ENCODE measurements around the gene APOA4. TPM values are rescaled to one million over a fixed set of nuclear protein-coding genes. Genes with fewer than 3 reads are reported as not detected.
"Not testable (repeated sequence)": the region's sequence is repeated elsewhere in the genome, so short reads cannot be mapped to it uniquely, and the experiment has no call there.

The APOA4 gene
- total RNA-seq, 1 experiment from 2014 or later = not detected

DNA sequence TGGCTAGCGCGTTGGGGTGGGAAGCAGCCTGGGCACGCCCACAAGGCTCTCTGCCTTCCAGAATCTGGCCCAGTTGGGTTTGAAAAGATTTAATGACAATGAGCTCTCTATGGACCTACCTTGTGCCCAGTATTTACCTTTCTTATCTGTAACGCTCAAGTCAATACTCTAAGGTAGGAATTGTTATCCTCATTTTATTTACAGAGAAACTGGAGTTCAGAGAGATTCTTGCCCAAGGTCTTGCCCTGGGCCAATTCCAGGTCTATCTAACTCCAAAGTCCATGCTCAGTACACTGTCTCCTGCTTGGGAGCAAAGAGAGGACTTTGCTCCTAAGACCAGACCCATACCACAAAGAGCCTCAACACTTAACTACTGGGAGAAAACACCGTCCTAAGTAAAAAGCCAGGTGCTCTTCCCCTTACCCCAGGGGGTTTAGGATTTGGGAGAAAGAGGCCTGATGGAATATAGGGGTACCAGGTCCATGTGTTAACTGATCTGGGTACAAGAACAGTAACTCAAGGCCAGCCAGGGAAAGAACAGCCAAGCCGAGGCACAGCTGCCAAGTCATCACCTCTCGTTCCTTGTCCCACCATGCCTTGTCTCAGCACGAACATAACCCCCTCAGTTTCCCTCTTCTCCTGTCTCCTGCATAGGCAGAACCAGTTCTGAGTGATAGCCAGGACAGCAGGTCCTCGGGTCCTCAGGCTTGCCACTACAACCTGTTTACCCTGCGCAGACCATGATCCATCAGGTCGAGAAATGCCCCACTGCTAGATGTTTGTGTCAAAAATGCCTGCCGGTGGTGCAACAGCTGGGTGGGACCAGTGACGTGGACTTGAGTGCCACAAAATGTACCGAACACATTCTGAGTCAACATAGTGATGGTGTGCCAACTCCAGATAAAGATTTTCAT is 14.6 kb downstream of the APOA4 start:
- no peaks in the 10 kb centered on the region for H4K20me1 ChIP-seq (ENCODE audit: insufficient read depth, low read depth, low read length)
- H3K79me2 ChIP-seq (ENCODE audit: low read length) = no peaks in the 10 kb centered on the region
- no peak overlapping the region for H3K9ac ChIP-seq (ENCODE audit: low read length)
- no peaks in the 10 kb centered on the region for H3K36me3 ChIP-seq (ENCODE audit: insufficient read depth, low read length)
- H2AFZ ChIP-seq (ENCODE audit: low read length) = no peak overlapping the region
- H3K4me3 ChIP-seq (ENCODE audit: low read length) = no peak overlapping the region
- no peaks in the 10 kb centered on the region for H3K9me2 ChIP-seq (replicated peaks; ENCODE audit: insufficient read depth, low read length)
- no peaks in the 10 kb centered on the region for H3K4me1 ChIP-seq (ENCODE audit: low read length)
- H3K27me3 ChIP-seq (ENCODE audit: low read length) = no peaks in the 10 kb centered on the region
- no peak for DNase-seq
- no peak overlapping the region for H3K27ac ChIP-seq (ENCODE audit: low read length)
- H3K9me3 ChIP-seq (ENCODE audit: low read length) = no peaks in the 10 kb centered on the region
- no peak overlapping the region for H3K4me2 ChIP-seq (ENCODE audit: low read depth, low read length, poor library complexity, severe bottlenecking)

DNA sequence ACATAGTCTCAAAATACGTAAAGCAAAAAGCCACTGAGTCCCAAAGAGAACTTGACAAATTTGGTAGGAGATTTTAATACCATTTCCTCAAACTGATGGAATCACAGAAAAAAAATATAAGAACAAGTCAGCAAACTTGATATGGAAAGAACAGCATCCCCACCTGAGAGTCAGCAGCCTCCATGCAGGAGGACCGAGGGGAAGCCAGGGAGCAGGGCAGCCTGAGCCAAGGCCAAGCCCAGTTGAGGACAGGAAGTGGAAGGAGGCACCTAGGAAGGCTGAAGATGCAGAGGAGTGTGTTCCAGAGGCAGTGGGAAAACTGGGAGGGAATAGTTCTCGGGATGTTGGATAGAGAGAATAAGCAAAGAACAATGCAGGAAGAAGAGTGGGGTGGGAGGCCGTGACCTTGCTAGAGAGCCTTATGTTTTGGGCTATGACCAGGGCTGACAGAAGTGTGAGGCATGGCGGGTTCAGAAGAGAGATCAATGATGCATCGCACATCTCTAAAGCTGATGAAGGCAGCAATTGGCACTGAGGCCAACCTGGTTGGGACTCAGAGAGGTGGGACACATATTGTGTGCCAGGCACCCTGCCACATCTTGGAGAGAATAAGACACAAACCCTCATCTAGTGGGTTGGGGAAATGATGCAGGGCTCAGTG is 15.4 kb downstream of the APOA4 start:
- DNase-seq = no peak
- H3K9me2 ChIP-seq (replicated peaks; ENCODE audit: insufficient read depth, low read length) = no peaks in the 10 kb centered on the region
- no peaks in the 10 kb centered on the region for H3K4me1 ChIP-seq (ENCODE audit: low read length)
- H3K4me2 ChIP-seq (ENCODE audit: low read depth, low read length, poor library complexity, severe bottlenecking) = no peak overlapping the region
- no peak overlapping the region for H3K27ac ChIP-seq (ENCODE audit: low read length)
- H3K27me3 ChIP-seq (ENCODE audit: low read length) = no peaks in the 10 kb centered on the region
- H3K4me3 ChIP-seq (ENCODE audit: low read length) = no peak overlapping the region
- H3K9me3 ChIP-seq (ENCODE audit: low read length) = no peaks in the 10 kb centered on the region
- no peak overlapping the region for H2AFZ ChIP-seq (ENCODE audit: low read length)
- H3K36me3 ChIP-seq (ENCODE audit: insufficient read depth, low read length) = no peaks in the 10 kb centered on the region
- H4K20me1 ChIP-seq (ENCODE audit: insufficient read depth, low read depth, low read length) = no peaks in the 10 kb centered on the region
- H3K79me2 ChIP-seq (ENCODE audit: low read length) = no peaks in the 10 kb centered on the region
- H3K9ac ChIP-seq (ENCODE audit: low read length) = no peak overlapping the region

DNA sequence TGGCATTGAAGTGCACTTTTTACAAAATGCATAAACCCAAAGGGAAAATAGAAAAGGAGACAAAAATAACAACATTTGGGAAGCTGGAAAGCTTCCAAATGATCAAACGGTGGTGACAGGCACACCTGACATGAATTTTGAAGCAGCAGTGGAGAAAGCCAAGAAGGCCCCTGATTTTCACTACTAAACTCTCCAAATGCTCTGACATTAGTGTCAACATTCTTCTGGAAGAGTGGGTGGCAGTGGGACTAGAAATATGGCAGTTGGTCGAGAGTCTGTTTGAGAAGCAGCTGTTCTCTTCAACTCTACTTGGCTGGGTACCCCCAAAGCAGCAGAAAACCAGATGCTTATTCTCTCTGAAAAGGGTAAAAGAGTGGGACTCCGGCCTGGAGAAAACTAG is 19.1 kb downstream of the APOA4 start:
- H3K27me3 ChIP-seq (ENCODE audit: low read length) = no peaks in the 10 kb centered on the region
- H3K9me3 ChIP-seq (ENCODE audit: low read length) = no peaks in the 10 kb centered on the region
- H3K4me2 ChIP-seq (ENCODE audit: low read depth, low read length, poor library complexity, severe bottlenecking) = no peak overlapping the region
- no peak overlapping the region for H3K4me3 ChIP-seq (ENCODE audit: low read length)
- H3K9me2 ChIP-seq (replicated peaks; ENCODE audit: insufficient read depth, low read length) = no peaks in the 10 kb centered on the region
- no peaks in the 10 kb centered on the region for H3K4me1 ChIP-seq (ENCODE audit: low read length)
- no peaks in the 10 kb centered on the region for H4K20me1 ChIP-seq (ENCODE audit: insufficient read depth, low read depth, low read length)
- H2AFZ ChIP-seq (ENCODE audit: low read length) = no peak overlapping the region
- no peak overlapping the region for H3K9ac ChIP-seq (ENCODE audit: low read length)
- H3K27ac ChIP-seq (ENCODE audit: low read length) = no peak overlapping the region
- no peak for DNase-seq
- H3K36me3 ChIP-seq (ENCODE audit: insufficient read depth, low read length) = no peaks in the 10 kb centered on the region
- no peaks in the 10 kb centered on the region for H3K79me2 ChIP-seq (ENCODE audit: low read length)

DNA sequence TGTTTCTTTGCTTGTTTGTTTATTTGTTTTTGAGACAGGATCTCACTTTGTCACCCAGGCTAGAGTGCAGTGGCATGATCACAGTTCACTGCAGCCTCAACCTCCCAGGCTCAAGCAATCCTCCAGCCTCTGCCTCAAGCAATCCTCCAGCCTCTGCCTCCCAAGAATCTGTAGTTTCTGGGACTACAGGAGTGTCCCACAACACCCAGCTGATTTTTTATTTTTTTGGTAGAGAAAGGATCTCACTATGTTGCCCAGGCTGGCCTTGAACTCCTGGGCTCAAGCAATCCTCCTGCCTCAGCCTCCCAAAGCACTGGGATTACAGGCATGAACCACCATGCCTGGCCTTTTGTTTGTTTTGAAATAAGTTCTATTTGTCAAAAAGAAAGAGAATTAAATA is 21.4 kb downstream of the APOA4 start:
- not testable (repeated sequence) for H3K36me3 ChIP-seq (ENCODE audit: insufficient read depth, low read length); H3K9me2 ChIP-seq (replicated peaks; ENCODE audit: insufficient read depth, low read length); H3K9ac ChIP-seq (ENCODE audit: low read length); H3K4me1 ChIP-seq (ENCODE audit: low read length); H3K9me3 ChIP-seq (ENCODE audit: low read length); H3K27me3 ChIP-seq (ENCODE audit: low read length); H2AFZ ChIP-seq (ENCODE audit: low read length); H3K79me2 ChIP-seq (ENCODE audit: low read length); DNase-seq; H3K4me3 ChIP-seq (ENCODE audit: low read length); H3K4me2 ChIP-seq (ENCODE audit: low read depth, low read length, poor library complexity, severe bottlenecking); H3K27ac ChIP-seq (ENCODE audit: low read length); H4K20me1 ChIP-seq (ENCODE audit: insufficient read depth, low read depth, low read length)

DNA sequence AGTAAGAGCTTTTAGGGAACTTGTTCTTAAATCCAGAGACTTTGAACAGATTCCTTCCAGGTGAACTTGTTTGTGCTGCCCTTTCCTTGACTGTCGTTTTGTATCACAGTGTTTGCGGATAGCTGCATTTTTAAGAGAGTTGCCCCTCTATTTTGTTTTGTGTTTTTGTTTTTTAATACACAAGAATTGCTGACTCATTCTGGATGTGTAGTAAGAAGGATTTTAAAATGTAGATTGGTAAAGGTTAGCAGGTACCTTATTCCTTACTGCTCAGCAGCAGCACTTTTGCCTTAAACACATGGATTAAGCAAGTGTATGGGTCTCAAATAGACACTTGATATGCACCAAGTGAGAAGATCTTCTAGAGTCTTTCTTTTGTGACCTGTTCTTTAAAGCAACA is 22.5 kb downstream of the APOA4 start:
- Histone ChIP-seq H3K79me2 (ENCODE audit: low read length) (no peaks in the 10 kb centered on the region), H3K9me2 (replicated peaks; ENCODE audit: insufficient read depth, low read length) (no peaks in the 10 kb centered on the region), H3K36me3 (ENCODE audit: insufficient read depth, low read length) (no peaks in the 10 kb centered on the region), H3K27me3 (ENCODE audit: low read length) (no peaks in the 10 kb centered on the region), H3K9me3 (ENCODE audit: low read length) (no peaks in the 10 kb centered on the region), H2AFZ (ENCODE audit: low read length) (no peak overlapping the region), H3K4me2 (ENCODE audit: low read depth, low read length, poor library complexity, severe bottlenecking) (no peak overlapping the region), H4K20me1 (ENCODE audit: insufficient read depth, low read depth, low read length) (no peaks in the 10 kb centered on the region), H3K27ac (ENCODE audit: low read length) (no peak overlapping the region), H3K4me3 (ENCODE audit: low read length) (no peak overlapping the region), H3K4me1 (ENCODE audit: low read length) (no peaks in the 10 kb centered on the region), H3K9ac (ENCODE audit: low read length) (no peak overlapping the region)
- no peak for DNase-seq

DNA sequence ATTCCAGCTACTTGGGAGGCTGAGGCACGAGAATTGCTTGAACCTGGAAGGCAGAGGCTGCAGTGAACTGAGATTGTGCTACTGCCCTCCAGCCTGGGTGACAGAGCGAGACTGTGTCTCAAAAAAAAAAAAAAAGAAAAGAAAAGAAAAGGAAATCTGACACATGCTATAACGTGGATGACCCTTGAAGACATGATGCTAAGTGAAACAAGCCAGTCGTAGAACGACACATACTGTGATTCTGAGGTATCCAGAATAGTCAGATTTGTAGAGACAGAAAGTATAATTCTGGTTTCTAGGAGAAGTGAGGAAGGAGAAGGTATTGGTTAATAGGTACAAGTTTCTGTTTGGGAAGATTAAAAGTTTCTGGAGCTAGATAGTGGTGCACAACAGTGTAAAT is 24.7 kb downstream of the APOA4 start:
- no peaks in the 10 kb centered on the region for H3K36me3 ChIP-seq (ENCODE audit: insufficient read depth, low read length)
- no peak overlapping the region for H3K27ac ChIP-seq (ENCODE audit: low read length)
- H3K4me2 ChIP-seq (ENCODE audit: low read depth, low read length, poor library complexity, severe bottlenecking) = no peak overlapping the region
- no peak for DNase-seq
- no peaks in the 10 kb centered on the region for H3K9me2 ChIP-seq (replicated peaks; ENCODE audit: insufficient read depth, low read length)
- H3K9me3 ChIP-seq (ENCODE audit: low read length) = no peaks in the 10 kb centered on the region
- no peaks in the 10 kb centered on the region for H3K79me2 ChIP-seq (ENCODE audit: low read length)
- no peaks in the 10 kb centered on the region for H4K20me1 ChIP-seq (ENCODE audit: insufficient read depth, low read depth, low read length)
- no peaks in the 10 kb centered on the region for H3K4me1 ChIP-seq (ENCODE audit: low read length)
- no peaks in the 10 kb centered on the region for H3K27me3 ChIP-seq (ENCODE audit: low read length)
- no peak overlapping the region for H2AFZ ChIP-seq (ENCODE audit: low read length)
- no peak overlapping the region for H3K9ac ChIP-seq (ENCODE audit: low read length)
- H3K4me3 ChIP-seq (ENCODE audit: low read length) = no peak overlapping the region

DNA sequence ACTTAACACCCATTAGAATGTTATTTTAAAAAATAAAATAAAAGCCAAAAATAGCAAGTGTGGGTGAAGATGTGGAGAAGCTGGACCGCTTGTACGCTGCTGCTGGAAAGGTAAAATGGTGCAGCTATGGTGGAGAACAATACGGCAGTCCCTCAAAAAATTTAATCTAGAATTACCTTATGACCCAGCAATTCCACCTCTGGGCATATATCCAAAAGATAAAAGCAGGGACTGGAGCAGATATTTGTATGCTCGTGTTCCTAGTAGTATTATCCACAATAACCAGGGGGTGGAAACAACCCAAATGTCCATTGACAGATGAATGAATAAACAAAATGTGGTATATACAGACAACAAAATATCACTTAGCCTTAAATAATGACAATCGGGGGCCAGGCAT is 25.3 kb downstream of the APOA4 start:
- Histone ChIP-seq H3K27ac (ENCODE audit: low read length) (no peak overlapping the region), H3K4me1 (ENCODE audit: low read length) (no peaks in the 10 kb centered on the region), H3K36me3 (ENCODE audit: insufficient read depth, low read length) (no peaks in the 10 kb centered on the region), H3K9me2 (replicated peaks; ENCODE audit: insufficient read depth, low read length) (no peaks in the 10 kb centered on the region), H3K27me3 (ENCODE audit: low read length) (no peaks in the 10 kb centered on the region), H3K79me2 (ENCODE audit: low read length) (no peaks in the 10 kb centered on the region), H4K20me1 (ENCODE audit: insufficient read depth, low read depth, low read length) (no peaks in the 10 kb centered on the region), H2AFZ (ENCODE audit: low read length) (no peak overlapping the region), H3K9me3 (ENCODE audit: low read length) (no peaks in the 10 kb centered on the region), H3K9ac (ENCODE audit: low read length) (no peak overlapping the region), H3K4me2 (ENCODE audit: low read depth, low read length, poor library complexity, severe bottlenecking) (no peak overlapping the region), H3K4me3 (ENCODE audit: low read length) (no peak overlapping the region)
- no peak for DNase-seq

DNA sequence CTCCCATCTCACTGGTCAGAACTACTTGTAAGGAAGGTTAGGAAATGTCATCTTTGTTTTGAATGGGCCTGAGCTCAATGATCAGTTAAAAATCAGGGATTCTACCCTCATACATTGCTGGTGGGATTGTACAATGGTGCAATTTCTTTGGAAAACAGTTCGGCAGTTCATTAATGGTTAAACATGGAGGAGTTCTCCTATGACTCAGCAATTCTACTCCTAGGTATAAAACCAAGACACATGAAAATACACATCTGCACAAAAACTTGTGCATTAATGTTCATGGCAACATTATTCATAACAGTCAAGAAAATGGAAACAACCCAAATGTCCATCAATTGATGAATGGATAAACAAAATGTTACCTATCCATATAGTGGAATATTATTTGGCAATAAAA is 26.6 kb downstream of the APOA4 start:
- H3K79me2 ChIP-seq (ENCODE audit: low read length) = no peaks in the 10 kb centered on the region
- no peaks in the 10 kb centered on the region for H4K20me1 ChIP-seq (ENCODE audit: insufficient read depth, low read depth, low read length)
- H3K4me3 ChIP-seq (ENCODE audit: low read length) = no peak overlapping the region
- DNase-seq = no peak
- no peaks in the 10 kb centered on the region for H3K9me2 ChIP-seq (replicated peaks; ENCODE audit: insufficient read depth, low read length)
- H3K4me2 ChIP-seq (ENCODE audit: low read depth, low read length, poor library complexity, severe bottlenecking) = no peak overlapping the region
- no peak overlapping the region for H2AFZ ChIP-seq (ENCODE audit: low read length)
- H3K9ac ChIP-seq (ENCODE audit: low read length) = no peak overlapping the region
- no peaks in the 10 kb centered on the region for H3K4me1 ChIP-seq (ENCODE audit: low read length)
- H3K27ac ChIP-seq (ENCODE audit: low read length) = no peak overlapping the region
- H3K9me3 ChIP-seq (ENCODE audit: low read length) = no peaks in the 10 kb centered on the region
- no peaks in the 10 kb centered on the region for H3K27me3 ChIP-seq (ENCODE audit: low read length)
- no peaks in the 10 kb centered on the region for H3K36me3 ChIP-seq (ENCODE audit: insufficient read depth, low read length)

Data from Karpas-422 (cell line).